Prostate gland (tissue), 2 donors: ENCODE measurements around the gene SLC16A10.

Source experiments
- CTCF ChIP-seq, 4 experiments: fragments of 200-600 bp in 2 of 4; fragments of 450-650 bp in 2 of 4; sonication (generic) in 2 of 4; IDR thresholded peaks; 1 replicate in 3 of 4; 2 replicates in 1 of 4; pipeline ENCODE4 v1.5.1; 2016 to 2019; ENCODE audit warnings: antibody characterized with exemption in 4 of 4, mild to moderate bottlenecking in 2 of 4, moderate library complexity in 2 of 4
- POLR2A ChIP-seq: fragments of 450-650 bp; IDR thresholded peaks from one replicate; pipeline ENCODE4 v1.6.1; 2016; ENCODE audit warnings: antibody characterized with exemption, mild to moderate bottlenecking
- POLR2AphosphoS5 ChIP-seq: sonication (generic); formaldehyde crosslinking; IDR thresholded peaks from one replicate; pipeline ENCODE4 v1.6.1; 2017; ENCODE audit warnings: antibody characterized with exemption

- no peak for TF ChIP-seq CTCF (IDR thresholded peaks at IDR 0.05)
- TF ChIP-seq POLR2AphosphoS5 = no peak
- TF ChIP-seq POLR2A = no peak
These were observed 189.4 kb downstream of the SLC16A10 start for GRCh38 chr6:111276736-111277135.
